ENCODE results near the gene MTR.

MTR gene

DNA sequence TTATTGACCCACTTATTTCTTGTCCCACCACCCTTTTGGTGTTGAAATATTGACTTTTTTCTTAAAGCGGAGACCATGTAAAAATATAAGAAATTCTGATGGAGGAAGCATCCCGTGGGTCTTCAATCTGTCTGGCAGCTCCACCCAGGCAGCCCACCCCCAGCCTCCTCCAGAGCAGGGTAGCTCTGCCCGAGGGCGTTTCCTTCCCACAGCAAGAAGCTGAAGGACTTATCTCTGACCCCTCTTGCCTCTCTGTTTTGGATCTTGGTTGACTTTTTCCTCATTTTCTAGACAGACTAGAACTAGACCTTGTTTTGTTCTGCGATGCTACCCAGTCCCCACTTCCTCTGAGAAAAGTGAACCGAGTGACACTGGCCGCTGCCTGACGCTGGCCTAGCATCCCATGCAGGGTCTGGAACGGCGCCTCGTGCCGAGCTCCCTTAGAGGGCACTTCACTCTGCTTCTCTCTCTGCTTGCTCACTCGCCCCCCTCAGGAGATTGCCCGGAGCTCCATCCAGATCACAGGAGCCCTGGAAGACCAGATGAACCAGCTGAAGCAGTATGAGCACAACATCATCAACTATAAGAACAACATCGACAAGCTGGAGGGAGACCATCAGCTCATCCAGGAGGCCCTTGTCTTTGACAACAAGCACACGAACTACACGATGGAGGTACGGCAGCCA, 40.4 kb upstream of the MTR start:
- no peak overlapping the region for H3K9ac ChIP-seq
- no peak overlapping the region for H3K27ac ChIP-seq
- no peaks in the 10 kb centered on the region for H3K27me3 ChIP-seq (ENCODE audit: insufficient read depth, low read depth)
- no peaks in the 10 kb centered on the region for H4K20me1 ChIP-seq (ENCODE audit: insufficient read depth)
- no peaks in the 10 kb centered on the region for H3K4me1 ChIP-seq (ENCODE audit: low read depth, poor library complexity, severe bottlenecking)
- H3K79me2 ChIP-seq (ENCODE audit: insufficient read depth, low read depth) = no peaks in the 10 kb centered on the region
- no peak overlapping the region for H3K4me3 ChIP-seq (IDR thresholded peaks at IDR 0.05; ENCODE audit: insufficient read depth, low read depth, low read length)
- TF ChIP-seq, protein P1, sequence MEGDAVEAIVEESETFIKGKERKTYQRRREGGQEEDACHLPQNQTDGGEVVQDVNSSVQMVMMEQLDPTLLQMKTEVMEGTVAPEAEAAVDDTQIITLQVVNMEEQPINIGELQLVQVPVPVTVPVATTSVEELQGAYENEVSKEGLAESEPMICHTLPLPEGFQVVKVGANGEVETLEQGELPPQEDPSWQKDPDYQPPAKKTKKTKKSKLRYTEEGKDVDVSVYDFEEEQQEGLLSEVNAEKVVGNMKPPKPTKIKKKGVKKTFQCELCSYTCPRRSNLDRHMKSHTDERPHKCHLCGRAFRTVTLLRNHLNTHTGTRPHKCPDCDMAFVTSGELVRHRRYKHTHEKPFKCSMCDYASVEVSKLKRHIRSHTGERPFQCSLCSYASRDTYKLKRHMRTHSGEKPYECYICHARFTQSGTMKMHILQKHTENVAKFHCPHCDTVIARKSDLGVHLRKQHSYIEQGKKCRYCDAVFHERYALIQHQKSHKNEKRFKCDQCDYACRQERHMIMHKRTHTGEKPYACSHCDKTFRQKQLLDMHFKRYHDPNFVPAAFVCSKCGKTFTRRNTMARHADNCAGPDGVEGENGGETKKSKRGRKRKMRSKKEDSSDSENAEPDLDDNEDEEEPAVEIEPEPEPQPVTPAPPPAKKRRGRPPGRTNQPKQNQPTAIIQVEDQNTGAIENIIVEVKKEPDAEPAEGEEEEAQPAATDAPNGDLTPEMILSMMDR (conservative IDR thresholded peaks at IDR 0.05; ENCODE audit: low read depth, low read length) = no peak
- no peaks in the 10 kb centered on the region for H3K36me3 ChIP-seq (ENCODE audit: insufficient read depth)
- H3K4me2 ChIP-seq = no peak overlapping the region
- no peak overlapping the region for H2AFZ ChIP-seq (ENCODE audit: low read depth)

DNA sequence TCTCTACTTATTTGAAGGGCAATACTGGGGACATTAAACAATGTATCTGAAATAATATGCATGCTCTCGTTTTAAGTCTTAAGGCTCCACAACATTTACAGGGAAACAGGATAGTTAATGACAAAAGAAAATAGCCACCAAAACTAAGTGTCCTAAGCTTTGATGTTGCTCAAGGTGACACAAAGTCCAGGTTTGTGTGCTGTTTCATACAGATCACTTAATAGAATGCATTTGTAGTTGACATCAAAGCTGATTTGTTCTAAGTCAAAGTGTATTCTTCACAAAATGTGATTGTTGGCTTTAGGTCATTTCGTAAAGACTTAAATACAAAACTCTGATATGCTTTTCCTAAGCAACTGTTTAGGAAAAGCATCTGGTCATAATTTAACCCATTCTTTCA, 37.5 kb upstream of the MTR start:
- Histone ChIP-seq H3K79me2 (ENCODE audit: insufficient read depth, low read depth) (no peaks in the 10 kb centered on the region), H4K20me1 (ENCODE audit: insufficient read depth) (no peaks in the 10 kb centered on the region), H3K4me3 (IDR thresholded peaks at IDR 0.05; ENCODE audit: insufficient read depth, low read depth, low read length) (no peak overlapping the region), H3K36me3 (ENCODE audit: insufficient read depth) (no peaks in the 10 kb centered on the region), H3K4me1 (ENCODE audit: low read depth, poor library complexity, severe bottlenecking) (no peaks in the 10 kb centered on the region), H3K9ac (no peak overlapping the region), H3K27me3 (ENCODE audit: insufficient read depth, low read depth) (no peaks in the 10 kb centered on the region), H2AFZ (ENCODE audit: low read depth) (no peak overlapping the region), H3K4me2 (no peak overlapping the region), H3K27ac (no peak overlapping the region)
- TF ChIP-seq, protein P1 (conservative IDR thresholded peaks at IDR 0.05; ENCODE audit: low read depth, low read length) = no peak

DNA sequence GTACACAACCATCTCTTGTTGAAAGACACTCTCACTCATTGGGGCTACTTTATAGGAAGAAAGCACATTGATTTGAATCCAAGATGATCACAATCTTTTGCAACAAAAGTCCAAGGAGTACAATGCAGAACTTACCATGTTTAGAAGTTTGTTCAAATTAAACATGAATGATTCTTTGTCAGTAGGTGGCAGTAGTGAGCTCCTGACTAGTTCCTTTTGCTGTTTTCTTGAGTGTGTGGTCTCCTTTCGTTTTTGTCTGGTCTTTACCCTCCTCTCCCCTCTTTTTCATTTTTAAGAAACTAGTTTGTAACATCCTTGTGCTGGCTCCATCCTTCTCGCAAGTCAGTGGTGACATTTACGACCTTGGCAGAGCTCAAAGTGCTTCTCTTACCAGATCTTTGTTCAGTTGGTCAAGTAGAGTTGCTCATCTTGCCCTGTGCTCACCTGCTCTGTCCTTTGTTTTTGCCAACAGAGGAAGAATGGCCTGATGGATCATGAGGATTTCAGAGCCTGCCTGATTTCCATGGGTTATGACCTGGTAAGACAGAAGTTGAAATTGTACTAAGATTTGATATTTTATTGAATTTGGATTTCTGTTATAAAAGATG, 35.7 kb upstream of the MTR start:
- Histone ChIP-seq H3K27ac (no peak overlapping the region), H3K36me3 (ENCODE audit: insufficient read depth) (no peaks in the 10 kb centered on the region), H4K20me1 (ENCODE audit: insufficient read depth) (no peaks in the 10 kb centered on the region), H2AFZ (ENCODE audit: low read depth) (peak overlapping the region; percentile 51), H3K4me2 (no peak overlapping the region), H3K9ac (no peak overlapping the region), H3K79me2 (ENCODE audit: insufficient read depth, low read depth) (no peaks in the 10 kb centered on the region), H3K4me1 (ENCODE audit: low read depth, poor library complexity, severe bottlenecking) (no peaks in the 10 kb centered on the region), H3K27me3 (ENCODE audit: insufficient read depth, low read depth) (no peaks in the 10 kb centered on the region), H3K4me3 (IDR thresholded peaks at IDR 0.05; ENCODE audit: insufficient read depth, low read depth, low read length) (no peak overlapping the region)
- TF ChIP-seq, protein P1 (conservative IDR thresholded peaks at IDR 0.05; ENCODE audit: low read depth, low read length) = peak; percentile 91

DNA sequence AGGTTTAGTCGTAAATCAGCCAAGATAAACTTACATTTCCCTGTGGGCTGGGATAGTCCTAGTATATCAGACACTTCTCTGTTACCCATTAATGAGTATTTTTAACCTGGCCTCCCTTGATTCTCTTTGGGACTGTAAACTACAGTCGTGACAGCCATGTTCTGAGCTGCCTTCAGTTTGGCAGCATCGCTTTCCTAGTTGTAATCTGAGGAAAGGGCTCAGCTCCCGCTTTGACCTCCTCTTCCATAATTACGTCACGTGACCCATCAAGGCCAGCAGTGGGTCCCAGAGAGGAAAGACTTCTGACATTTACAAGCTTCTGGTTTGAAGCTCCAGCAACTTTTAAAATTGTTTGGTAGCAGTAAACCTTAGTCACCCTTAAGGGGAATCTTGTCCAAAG, 34.6 kb upstream of the MTR start:
- Histone ChIP-seq H4K20me1 (ENCODE audit: insufficient read depth) (no peaks in the 10 kb centered on the region), H3K4me1 (ENCODE audit: low read depth, poor library complexity, severe bottlenecking) (no peaks in the 10 kb centered on the region), H3K4me3 (IDR thresholded peaks at IDR 0.05; ENCODE audit: insufficient read depth, low read depth, low read length) (no peak overlapping the region), H2AFZ (ENCODE audit: low read depth) (no peak overlapping the region), H3K79me2 (ENCODE audit: insufficient read depth, low read depth) (no peaks in the 10 kb centered on the region), H3K4me2 (no peak overlapping the region), H3K36me3 (ENCODE audit: insufficient read depth) (no peaks in the 10 kb centered on the region), H3K27me3 (ENCODE audit: insufficient read depth, low read depth) (no peaks in the 10 kb centered on the region), H3K9ac (no peak overlapping the region), H3K27ac (no peak overlapping the region)
- TF ChIP-seq, protein P1 (conservative IDR thresholded peaks at IDR 0.05; ENCODE audit: low read depth, low read length) = no peak
